COR-L47 (cell line): ENCODE data around the gene VOPP1.

Source experiments
- DNase-seq: peaks from one replicate; lab custom pipeline; 2025; lab: John Stamatoyannopoulos, UW

Gene VOPP1

GRCh38 chr7:55468495-55468894 lies 103.8 kb downstream of the VOPP1 start:
- no peak for DNase-seq

DNA sequence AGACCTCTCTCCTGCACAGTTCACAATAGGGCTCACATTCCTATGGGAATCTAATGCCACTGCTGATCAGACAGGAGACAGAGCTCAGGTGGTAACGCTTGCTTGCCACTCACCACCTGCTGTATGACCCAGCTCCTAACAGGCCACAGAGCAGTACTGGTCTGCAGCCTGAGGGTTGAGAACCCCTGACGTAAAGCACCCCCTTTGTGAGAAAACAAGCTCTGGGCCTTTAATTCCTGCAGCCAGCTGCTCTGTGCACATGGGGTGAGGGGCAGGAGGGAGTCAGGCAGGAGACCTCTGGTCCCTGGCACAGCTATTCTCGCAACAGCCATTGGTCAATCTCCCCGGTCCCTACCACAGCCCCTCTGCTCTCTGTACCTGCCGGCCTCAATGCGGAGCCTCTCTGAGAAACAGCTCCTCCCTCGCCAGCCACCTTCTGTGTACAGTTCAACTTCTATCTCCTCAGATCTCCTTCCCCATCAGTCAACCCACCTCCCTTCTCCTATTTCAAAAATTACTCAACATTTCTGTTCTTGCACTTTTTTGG lies 105.2 kb downstream of the VOPP1 start:
- no peak for DNase-seq

DNA sequence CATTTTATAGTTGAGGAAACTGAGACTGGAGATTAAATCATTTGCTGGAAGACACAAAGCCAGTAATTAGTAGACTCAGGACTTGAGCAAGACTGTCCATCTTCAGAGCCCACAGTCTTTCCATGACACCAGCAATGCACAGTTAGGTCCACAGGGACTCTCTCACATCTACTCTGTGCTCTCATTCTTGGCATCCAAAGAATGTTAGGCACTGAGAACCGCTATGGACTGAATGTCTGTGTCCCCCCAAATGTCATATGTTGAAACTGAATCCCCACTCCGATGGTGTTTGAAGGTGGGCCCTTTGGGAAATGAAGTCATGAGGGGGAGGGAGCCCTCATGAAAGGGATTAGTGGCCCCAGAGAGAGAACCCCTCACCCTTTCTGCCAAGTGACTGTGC lies 106.6 kb downstream of the VOPP1 start:
- DNase-seq: no peak

DNA sequence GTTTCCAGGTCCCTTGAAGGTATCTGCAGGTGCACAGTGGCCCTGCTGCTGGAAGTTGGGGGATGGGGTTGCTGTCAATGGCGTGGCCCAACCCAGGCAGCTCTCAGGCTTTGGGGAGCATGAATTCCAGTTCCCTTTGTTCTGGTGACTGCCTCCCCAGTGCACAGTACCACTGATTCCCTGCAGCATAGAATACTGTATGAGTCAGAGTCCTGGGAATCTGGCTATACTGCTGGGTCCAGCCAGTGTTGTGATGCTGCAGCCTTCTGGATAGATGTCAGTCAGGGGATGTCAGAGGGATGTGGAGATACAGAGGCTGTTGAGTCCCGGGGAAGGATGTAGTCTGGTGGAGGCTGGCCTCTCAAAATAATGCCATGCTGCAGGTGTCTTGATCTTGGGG lies 107.9 kb downstream of the VOPP1 start:
- no peak for DNase-seq

GRCh38 chr7:55463686-55464262 lies 108.5 kb downstream of the VOPP1 start:
- DNase-seq: no peak

GRCh38 chr7:55458351-55458750 lies 114.0 kb downstream of the VOPP1 start:
- no peak for DNase-seq

DNA sequence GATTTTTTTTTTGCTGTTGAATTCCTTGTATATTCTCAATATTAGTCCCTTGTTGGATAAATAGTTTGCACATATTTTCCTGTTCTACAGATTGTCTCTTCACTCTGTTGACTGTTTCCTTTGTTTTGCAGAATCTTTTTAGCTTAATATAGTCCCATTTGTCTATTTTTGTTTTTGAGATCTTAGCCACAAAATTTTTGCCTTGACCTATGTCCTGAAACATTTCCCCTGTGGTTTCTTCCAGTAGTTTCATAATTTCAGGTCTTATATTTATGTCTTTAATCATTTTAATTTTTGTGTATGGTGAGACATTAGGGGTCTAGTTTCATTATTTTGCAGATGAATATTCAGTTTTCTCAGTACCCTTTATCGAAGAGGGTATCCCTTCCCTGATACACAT lies 114.5 kb downstream of the VOPP1 start:
- no peak for DNase-seq

GRCh38 chr7:55452971-55453370 lies 119.3 kb downstream of the VOPP1 start:
- DNase-seq: no peak

GRCh38 chr7:55449992-55450535 lies 122.2 kb downstream of the VOPP1 start:
- no peak for DNase-seq

- no peak for DNase-seq
Observed at GRCh38 chr7:55449205-55449991, 122.9 kb downstream of the VOPP1 start.

- no peak for DNase-seq
Observed at GRCh38 chr7:55448526-55448925, 123.8 kb downstream of the VOPP1 start.

GRCh38 chr7:55444786-55445185 lies 127.5 kb downstream of the VOPP1 start:
- no peak for DNase-seq

- DNase-seq: no peak
Observed at GRCh38 chr7:55441774-55442522, 130.4 kb downstream of the VOPP1 start.

DNA sequence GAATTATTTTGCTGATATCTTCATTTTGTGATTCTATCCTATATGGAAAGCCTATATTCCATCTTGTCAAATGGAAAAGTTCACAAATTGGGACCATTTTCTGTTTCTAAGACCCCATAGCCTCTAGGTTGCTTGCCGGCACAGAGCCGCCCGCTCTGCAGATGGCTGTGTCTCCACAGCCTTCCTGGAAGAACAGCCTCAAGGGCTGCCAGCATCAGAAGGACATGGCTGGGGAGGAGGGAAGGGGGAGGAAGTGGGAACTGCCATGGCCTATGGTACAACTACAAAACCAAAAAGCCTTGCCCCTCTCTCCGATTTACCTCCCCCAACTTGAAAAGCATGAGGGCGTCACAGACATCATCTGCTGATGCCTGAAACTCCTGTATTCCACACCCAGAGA lies 131.3 kb downstream of the VOPP1 start:
- no peak for DNase-seq

- no peak for DNase-seq
Observed at GRCh38 chr7:55440040-55440690, 132.1 kb downstream of the VOPP1 start.

- no peak for DNase-seq
Observed at GRCh38 chr7:55439627-55440026, 132.7 kb downstream of the VOPP1 start.

GRCh38 chr7:55438757-55439525 lies 133.4 kb downstream of the VOPP1 start:
- peak; percentile 80 for DNase-seq

- peak; percentile 59 for DNase-seq
Observed at GRCh38 chr7:55438085-55438756, 134.1 kb downstream of the VOPP1 start.

DNA sequence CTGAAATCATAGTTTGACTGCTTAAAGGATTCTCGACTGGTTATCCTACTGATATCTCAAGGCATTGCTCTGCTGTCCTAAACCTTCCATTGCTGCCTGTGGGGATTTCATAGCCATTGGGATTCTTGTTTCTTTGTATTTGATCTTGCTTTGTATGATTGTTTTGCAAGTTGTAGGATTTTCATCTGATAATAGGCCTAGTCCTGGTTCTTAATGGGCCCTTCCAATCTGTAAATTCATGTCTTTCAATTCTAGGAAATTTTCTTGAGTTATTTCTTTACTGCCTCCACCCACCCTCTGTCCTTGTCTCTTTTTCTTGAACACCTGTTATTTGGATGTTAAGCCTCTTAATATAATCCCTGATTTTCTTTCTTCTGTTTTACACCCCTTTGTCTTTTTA lies 134.9 kb downstream of the VOPP1 start:
- DNase-seq: no peak

DNA sequence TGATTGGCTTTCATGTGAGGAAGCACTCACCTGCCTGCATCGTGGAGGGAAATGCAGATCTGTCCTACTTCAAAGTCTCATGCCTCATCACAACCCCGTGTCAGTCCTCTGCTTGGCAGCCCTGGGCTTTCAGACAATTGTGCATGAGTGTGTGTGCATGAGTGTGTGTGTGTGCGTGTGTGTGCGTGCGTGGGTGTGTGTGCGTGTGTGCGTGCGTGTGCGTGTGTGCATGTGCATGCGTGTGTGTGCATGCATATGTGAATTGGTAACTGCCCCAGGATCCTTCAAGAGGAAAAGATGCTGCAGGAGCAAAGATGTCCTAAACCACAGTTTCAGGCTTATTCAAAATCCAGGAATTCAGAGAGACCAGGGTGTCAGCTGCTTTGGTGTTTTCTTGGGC lies 135.8 kb downstream of the VOPP1 start:
- DNase-seq: no peak

GRCh38 chr7:55435466-55435865 lies 136.8 kb downstream of the VOPP1 start:
- no peak for DNase-seq
